ENCODE results near the gene G6PC2.

GRCh38 chr2:168916331-168916675 is 15.2 kb downstream of the G6PC2 start:
- TF ChIP-seq EGR1 (IDR thresholded peaks at IDR 0.05; ENCODE audit: borderline replicate concordance in 1 of 2, low read depth in 2 of 2, low read length in 2 of 2) = no peak
- TF ChIP-seq SMARCA5 (IDR thresholded peaks at IDR 0.05) = no peak
- no peak for TF ChIP-seq POLR2AphosphoS2 (IDR thresholded peaks at IDR 0.05; ENCODE audit: low read depth, low read length)
